ENCODE measurements around the gene MYLK4.

MYLK4 gene

GRCh38 chr6:2632368-2632767 lies 118.4 kb downstream of the MYLK4 start:
- Histone ChIP-seq H3K79me2 (ENCODE audit: control insufficient read depth, low read length) (no peaks in the 10 kb centered on the region), H3K27me3 (ENCODE audit: control insufficient read depth, low read length) (no peaks in the 10 kb centered on the region), H3K36me3 (ENCODE audit: control insufficient read depth, low read length) (no peaks in the 10 kb centered on the region), H3F3A (ENCODE audit: control insufficient read depth, insufficient read depth) (no peaks in the 10 kb centered on the region), H3K4me1 (ENCODE audit: control insufficient read depth, low read length) (peaks cover 5% of the 10 kb centered on the region), H3K27ac (ENCODE audit: low read depth, low read length) (no peak overlapping the region), H3K4me2 (ENCODE audit: low read length) (no peak overlapping the region), H3K9me3 (ENCODE audit: control insufficient read depth, insufficient read depth, low read length) (no peaks in the 10 kb centered on the region), H3K4me3 (ENCODE audit: low read length) (no peak overlapping the region), H3K9me2 (replicated peaks; ENCODE audit: control insufficient read depth, low read length) (no peaks in the 10 kb centered on the region), H4K20me1 (ENCODE audit: control insufficient read depth, insufficient read depth, low read depth, low read length) (no peaks in the 10 kb centered on the region)
- TF ChIP-seq EZH2phosphoT487 (IDR thresholded peaks at IDR 0.05; ENCODE audit: borderline replicate concordance, low read length) (no peak), CTCF (IDR thresholded peaks at IDR 0.05; ENCODE audit: low read depth, low read length, poor library complexity, severe bottlenecking) (no peak)

GRCh38 chr6:2630891-2631571 lies 119.7 kb downstream of the MYLK4 start:
- no peaks in the 10 kb centered on the region for H3K27me3 ChIP-seq (ENCODE audit: control insufficient read depth, low read length)
- H3F3A ChIP-seq (ENCODE audit: control insufficient read depth, insufficient read depth), result no peaks in the 10 kb centered on the region
- TF ChIP-seq CTCF (IDR thresholded peaks at IDR 0.05; ENCODE audit: low read depth, low read length, poor library complexity, severe bottlenecking), result no peak
- TF ChIP-seq EZH2phosphoT487 (IDR thresholded peaks at IDR 0.05; ENCODE audit: borderline replicate concordance, low read length), result no peak
- no peak overlapping the region for H3K4me2 ChIP-seq (ENCODE audit: low read length)
- H3K27ac ChIP-seq (ENCODE audit: low read depth, low read length), result no peak overlapping the region
- no peaks in the 10 kb centered on the region for H3K9me3 ChIP-seq (ENCODE audit: control insufficient read depth, insufficient read depth, low read length)
- no peaks in the 10 kb centered on the region for H4K20me1 ChIP-seq (ENCODE audit: control insufficient read depth, insufficient read depth, low read depth, low read length)
- H3K9me2 ChIP-seq (replicated peaks; ENCODE audit: control insufficient read depth, low read length), result no peaks in the 10 kb centered on the region
- H3K36me3 ChIP-seq (ENCODE audit: control insufficient read depth, low read length), result no peaks in the 10 kb centered on the region
- peaks cover 5% of the 10 kb centered on the region for H3K4me1 ChIP-seq (ENCODE audit: control insufficient read depth, low read length)
- no peak overlapping the region for H3K4me3 ChIP-seq (ENCODE audit: low read length)
- no peaks in the 10 kb centered on the region for H3K79me2 ChIP-seq (ENCODE audit: control insufficient read depth, low read length)

- Histone ChIP-seq H3K4me3 (ENCODE audit: low read length) (no peak overlapping the region), H3K9me2 (replicated peaks; ENCODE audit: control insufficient read depth, low read length) (no peaks in the 10 kb centered on the region), H3K27me3 (ENCODE audit: control insufficient read depth, low read length) (no peaks in the 10 kb centered on the region), H3K36me3 (ENCODE audit: control insufficient read depth, low read length) (no peaks in the 10 kb centered on the region), H3K79me2 (ENCODE audit: control insufficient read depth, low read length) (no peaks in the 10 kb centered on the region), H3K4me1 (ENCODE audit: control insufficient read depth, low read length) (peaks cover 5% of the 10 kb centered on the region), H3F3A (ENCODE audit: control insufficient read depth, insufficient read depth) (no peaks in the 10 kb centered on the region), H4K20me1 (ENCODE audit: control insufficient read depth, insufficient read depth, low read depth, low read length) (no peaks in the 10 kb centered on the region), H3K27ac (ENCODE audit: low read depth, low read length) (no peak overlapping the region), H3K9me3 (ENCODE audit: control insufficient read depth, insufficient read depth, low read length) (no peaks in the 10 kb centered on the region), H3K4me2 (ENCODE audit: low read length) (no peak overlapping the region)
- TF ChIP-seq CTCF (IDR thresholded peaks at IDR 0.05; ENCODE audit: low read depth, low read length, poor library complexity, severe bottlenecking), result no peak
- no peak for TF ChIP-seq EZH2phosphoT487 (IDR thresholded peaks at IDR 0.05; ENCODE audit: borderline replicate concordance, low read length)
Measured at GRCh38 chr6:2630359-2630758, 120.4 kb downstream of the MYLK4 start.
